Measurements from ENCODE around the gene LTBP2.

DNA sequence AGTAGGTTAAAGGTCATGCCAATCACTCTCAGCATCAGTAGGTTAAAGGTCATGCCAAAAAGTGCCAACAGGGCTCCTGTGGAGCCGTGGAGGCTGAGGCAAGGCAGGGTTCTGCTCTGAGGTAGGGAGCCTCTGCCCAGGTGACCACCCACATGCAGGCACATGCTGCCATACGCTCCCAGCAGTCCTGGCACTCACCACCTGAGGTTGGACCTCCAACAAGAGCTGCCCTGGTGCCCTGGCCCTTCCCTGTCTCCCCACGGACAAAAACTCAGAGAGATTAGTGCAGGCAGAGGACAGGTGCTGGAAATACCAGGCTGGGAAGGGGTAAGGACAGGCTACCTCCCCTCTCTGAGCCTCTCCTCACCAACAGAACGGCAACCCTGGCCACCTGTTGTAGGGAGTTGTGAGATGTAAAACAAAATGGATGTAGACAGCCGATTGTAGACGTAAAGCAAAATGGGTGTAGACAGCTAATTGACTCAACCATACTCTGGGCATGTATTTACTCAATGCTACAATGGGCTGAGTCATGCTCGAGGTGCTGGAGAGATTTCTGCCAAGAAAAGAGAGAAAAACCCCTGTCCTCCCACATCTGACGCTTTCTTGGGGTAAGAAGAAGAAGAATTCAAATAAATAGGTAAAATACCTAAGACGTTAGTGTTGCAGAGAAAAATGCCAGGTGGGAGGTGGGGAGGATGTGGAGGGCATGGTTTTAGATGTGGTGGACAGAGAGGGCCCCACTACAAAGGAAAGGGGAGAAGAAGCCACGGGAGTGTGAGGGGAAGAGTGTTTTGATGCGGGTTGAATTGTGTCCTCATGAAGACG lies 32.4 kb downstream of the LTBP2 start:
- TF ChIP-seq, protein P1, sequence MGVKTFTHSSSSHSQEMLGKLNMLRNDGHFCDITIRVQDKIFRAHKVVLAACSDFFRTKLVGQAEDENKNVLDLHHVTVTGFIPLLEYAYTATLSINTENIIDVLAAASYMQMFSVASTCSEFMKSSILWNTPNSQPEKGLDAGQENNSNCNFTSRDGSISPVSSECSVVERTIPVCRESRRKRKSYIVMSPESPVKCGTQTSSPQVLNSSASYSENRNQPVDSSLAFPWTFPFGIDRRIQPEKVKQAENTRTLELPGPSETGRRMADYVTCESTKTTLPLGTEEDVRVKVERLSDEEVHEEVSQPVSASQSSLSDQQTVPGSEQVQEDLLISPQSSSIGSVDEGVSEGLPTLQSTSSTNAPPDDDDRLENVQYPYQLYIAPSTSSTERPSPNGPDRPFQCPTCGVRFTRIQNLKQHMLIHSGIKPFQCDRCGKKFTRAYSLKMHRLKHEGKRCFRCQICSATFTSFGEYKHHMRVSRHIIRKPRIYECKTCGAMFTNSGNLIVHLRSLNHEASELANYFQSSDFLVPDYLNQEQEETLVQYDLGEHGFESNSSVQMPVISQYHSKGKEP (tag by site-specific recombination; IDR thresholded peaks at IDR 0.05) = no peak
- TF ChIP-seq ZNF274 (IDR thresholded peaks at IDR 0.05; ENCODE audit: low read length) (no peak), ZNF274 (tag by site-specific recombination; IDR thresholded peaks at IDR 0.05; ENCODE audit: borderline replicate concordance) (no peak), ZNF670 (tag by site-specific recombination; IDR thresholded peaks at IDR 0.05; ENCODE audit: low read depth) (no peak), ZNF394 (tag by site-specific recombination; IDR thresholded peaks at IDR 0.05; ENCODE audit: borderline replicate concordance) (no peak), ZBTB17 (tag by site-specific recombination; IDR thresholded peaks at IDR 0.05) (no peak), ZNF292 (tag by site-specific recombination; IDR thresholded peaks at IDR 0.05; ENCODE audit: borderline replicate concordance, low read depth) (no peak)
- TF ChIP-seq, protein P2, sequence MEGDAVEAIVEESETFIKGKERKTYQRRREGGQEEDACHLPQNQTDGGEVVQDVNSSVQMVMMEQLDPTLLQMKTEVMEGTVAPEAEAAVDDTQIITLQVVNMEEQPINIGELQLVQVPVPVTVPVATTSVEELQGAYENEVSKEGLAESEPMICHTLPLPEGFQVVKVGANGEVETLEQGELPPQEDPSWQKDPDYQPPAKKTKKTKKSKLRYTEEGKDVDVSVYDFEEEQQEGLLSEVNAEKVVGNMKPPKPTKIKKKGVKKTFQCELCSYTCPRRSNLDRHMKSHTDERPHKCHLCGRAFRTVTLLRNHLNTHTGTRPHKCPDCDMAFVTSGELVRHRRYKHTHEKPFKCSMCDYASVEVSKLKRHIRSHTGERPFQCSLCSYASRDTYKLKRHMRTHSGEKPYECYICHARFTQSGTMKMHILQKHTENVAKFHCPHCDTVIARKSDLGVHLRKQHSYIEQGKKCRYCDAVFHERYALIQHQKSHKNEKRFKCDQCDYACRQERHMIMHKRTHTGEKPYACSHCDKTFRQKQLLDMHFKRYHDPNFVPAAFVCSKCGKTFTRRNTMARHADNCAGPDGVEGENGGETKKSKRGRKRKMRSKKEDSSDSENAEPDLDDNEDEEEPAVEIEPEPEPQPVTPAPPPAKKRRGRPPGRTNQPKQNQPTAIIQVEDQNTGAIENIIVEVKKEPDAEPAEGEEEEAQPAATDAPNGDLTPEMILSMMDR (tag by site-specific recombination; IDR thresholded peaks at IDR 0.05) = no peak
- TF ChIP-seq, protein P3, sequence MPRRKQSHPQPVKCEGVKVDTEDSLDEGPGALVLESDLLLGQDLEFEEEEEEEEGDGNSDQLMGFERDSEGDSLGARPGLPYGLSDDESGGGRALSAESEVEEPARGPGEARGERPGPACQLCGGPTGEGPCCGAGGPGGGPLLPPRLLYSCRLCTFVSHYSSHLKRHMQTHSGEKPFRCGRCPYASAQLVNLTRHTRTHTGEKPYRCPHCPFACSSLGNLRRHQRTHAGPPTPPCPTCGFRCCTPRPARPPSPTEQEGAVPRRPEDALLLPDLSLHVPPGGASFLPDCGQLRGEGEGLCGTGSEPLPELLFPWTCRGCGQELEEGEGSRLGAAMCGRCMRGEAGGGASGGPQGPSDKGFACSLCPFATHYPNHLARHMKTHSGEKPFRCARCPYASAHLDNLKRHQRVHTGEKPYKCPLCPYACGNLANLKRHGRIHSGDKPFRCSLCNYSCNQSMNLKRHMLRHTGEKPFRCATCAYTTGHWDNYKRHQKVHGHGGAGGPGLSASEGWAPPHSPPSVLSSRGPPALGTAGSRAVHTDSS (tag by site-specific recombination; IDR thresholded peaks at IDR 0.05) = no peak
- TF ChIP-seq, protein P4, sequence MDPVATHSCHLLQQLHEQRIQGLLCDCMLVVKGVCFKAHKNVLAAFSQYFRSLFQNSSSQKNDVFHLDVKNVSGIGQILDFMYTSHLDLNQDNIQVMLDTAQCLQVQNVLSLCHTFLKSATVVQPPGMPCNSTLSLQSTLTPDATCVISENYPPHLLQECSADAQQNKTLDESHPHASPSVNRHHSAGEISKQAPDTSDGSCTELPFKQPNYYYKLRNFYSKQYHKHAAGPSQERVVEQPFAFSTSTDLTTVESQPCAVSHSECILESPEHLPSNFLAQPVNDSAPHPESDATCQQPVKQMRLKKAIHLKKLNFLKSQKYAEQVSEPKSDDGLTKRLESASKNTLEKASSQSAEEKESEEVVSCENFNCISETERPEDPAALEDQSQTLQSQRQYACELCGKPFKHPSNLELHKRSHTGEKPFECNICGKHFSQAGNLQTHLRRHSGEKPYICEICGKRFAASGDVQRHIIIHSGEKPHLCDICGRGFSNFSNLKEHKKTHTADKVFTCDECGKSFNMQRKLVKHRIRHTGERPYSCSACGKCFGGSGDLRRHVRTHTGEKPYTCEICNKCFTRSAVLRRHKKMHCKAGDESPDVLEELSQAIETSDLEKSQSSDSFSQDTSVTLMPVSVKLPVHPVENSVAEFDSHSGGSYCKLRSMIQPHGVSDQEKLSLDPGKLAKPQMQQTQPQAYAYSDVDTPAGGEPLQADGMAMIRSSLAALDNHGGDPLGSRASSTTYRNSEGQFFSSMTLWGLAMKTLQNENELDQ (tag by site-specific recombination; IDR thresholded peaks at IDR 0.05; ENCODE audit: low read depth) = no peak
